Ovary (tissue), 3 donors: ENCODE data around the gene GRIN3B.

ENCODE experiments used
- CTCF ChIP-seq, 3 donors: fragments of 450-650 bp in 2 of 3; fragments of 200-600 bp in 1 of 3; IDR thresholded peaks; one replicate each; pipeline versions ENCODE4 v1.5.1 to v1.8.0; 2016 to 2022; ENCODE audit warnings: antibody characterized with exemption in 3 of 3, mild to moderate bottlenecking in 1 of 3
- EP300 ChIP-seq: sonication (generic); formaldehyde crosslinking; IDR thresholded peaks from one replicate; pipeline ENCODE4 v1.6.1; 2017; ENCODE audit warnings: antibody characterized with exemption
- POLR2A ChIP-seq: fragments of 450-650 bp; IDR thresholded peaks from one replicate; pipeline ENCODE4 v1.6.1; 2017; ENCODE audit warnings: antibody characterized with exemption, mild to moderate bottlenecking, moderate library complexity
- donor health status: DM: no; HTN: no; CAD: no.

- TF ChIP-seq CTCF (IDR thresholded peaks at IDR 0.05), result no peak
- TF ChIP-seq POLR2A, result no peak
- no peak for TF ChIP-seq EP300
Measured at GRCh38 chr19:964116-964520, 36.1 kb upstream of the GRIN3B start.
